OCI-LY7 (cell line): ENCODE measurements around the gene NDOR1. TPM values are rescaled to one million over a fixed set of nuclear protein-coding genes. Genes with fewer than 3 reads are reported as not detected.
A peak's percentile ranks its signal among the peaks of the same experiment; 100 is the strongest.

ENCODE experiments used
- BruUV-seq: library from RNA; stranded (reverse); fragments of 400-500 nt; replicated peaks from 2 replicates; lab custom pipeline; 2021; lab: Mats Ljungman, UMichigan
- CTCF ChIA-PET: fragments of 300-600 bp; sonication (Branson Sonifier 250); formaldehyde crosslinking; loops from one replicate; lab custom pipeline; 2022; ENCODE audit warnings: antibody characterized with exemption; ENCODE audit not compliant: unreplicated experiment; lab: Charles Lee
- POLR2A ChIA-PET: fragments of 300-600 bp; sonication (Branson Sonifier 250); formaldehyde crosslinking; loops from one replicate; lab custom pipeline; 2022; ENCODE audit warnings: antibody characterized with exemption; lab: Charles Lee
- DNase-seq: peaks from one replicate; pipeline ENCODE4 v3.0.0-alpha.2; 2015; ENCODE audit warnings: low spot score
- H2AFZ ChIP-seq: fragments of 200-600 bp; sonication (generic), shearing (Covaris generic); 2 replicates; pipeline ENCODE4 v1.6.1; 2014; ENCODE audit warnings: mild to moderate bottlenecking, antibody characterized with exemption, low read length, moderate library complexity
- H3K27ac ChIP-seq: fragments of 200-600 bp; sonication (generic); 2 replicates; pipeline ENCODE4 v1.5.1; 2014; ENCODE audit warnings: mixed run types, low read depth, mild to moderate bottlenecking, moderate library complexity, low read length, inconsistent platforms; ENCODE audit not compliant: poor library complexity, severe bottlenecking
- H3K36me3 ChIP-seq: fragments of 200-600 bp; sonication (generic); 2 replicates; pipeline ENCODE4 v1.6.1; 2014; ENCODE audit warnings: mild to moderate bottlenecking, antibody characterized with exemption, low read length, moderate library complexity, mixed read lengths; ENCODE audit not compliant: insufficient read depth
- H3K4me1 ChIP-seq: fragments of 200-600 bp; sonication (generic); 2 replicates; pipeline ENCODE4 v1.5.1; 2014; ENCODE audit warnings: mild to moderate bottlenecking, low read length; ENCODE audit not compliant: insufficient read depth, poor library complexity, severe bottlenecking
- H3K4me2 ChIP-seq: fragments of 200-600 bp; sonication (generic); 2 replicates; pipeline ENCODE4 v1.6.1; 2014; ENCODE audit warnings: mild to moderate bottlenecking, low read length
- H3K4me3 ChIP-seq: fragments of 200-600 bp; sonication (generic); 2 replicates; pipeline ENCODE4 v1.5.1; 2014; ENCODE audit warnings: mild to moderate bottlenecking, low read depth, low read length; ENCODE audit not compliant: poor library complexity, severe bottlenecking
- H3K79me2 ChIP-seq: fragments of 200-600 bp; sonication (generic); 2 replicates; pipeline ENCODE4 v1.6.1; 2016; ENCODE audit warnings: low read depth, mild to moderate bottlenecking, low read length, moderate library complexity, mixed read lengths; ENCODE audit not compliant: insufficient read depth
- H3K9me2 ChIP-seq: fragments of 200-600 bp; sonication (generic); 2 replicates; pipeline ENCODE4 v1.6.1; 2016; ENCODE audit warnings: mild to moderate bottlenecking, low read length, mixed read lengths; ENCODE audit not compliant: insufficient read depth
- H3K9me3 ChIP-seq: fragments of 200-600 bp; sonication (generic); 2 replicates; pipeline ENCODE4 v1.6.1; 2014; ENCODE audit warnings: mild to moderate bottlenecking, mixed run types, low read length, mixed read lengths
- H4K20me1 ChIP-seq: fragments of 200-600 bp; sonication (generic); 2 replicates; pipeline ENCODE4 v1.6.1; 2014; ENCODE audit warnings: mild to moderate bottlenecking, antibody characterized with exemption, low read length, moderate library complexity, mixed read lengths; ENCODE audit not compliant: insufficient read depth
- EZH2phosphoT487 ChIP-seq: fragments of 200-600 bp; sonication (generic); IDR thresholded peaks from 2 replicates; pipeline ENCODE4 v1.6.1; 2018; ENCODE audit warnings: low read depth, borderline replicate concordance, mild to moderate bottlenecking, mixed run types, antibody characterized with exemption, low read length, moderate library complexity, mixed read lengths
- intact Hi-C: fragments of 100-400 bp; cut with micrococcal nuclease; formaldehyde crosslinking; loops from one replicate; pipeline ENCODE4 v1.10.0; 2022; ENCODE audit not compliant: unreplicated experiment
- total RNA-seq, 2 experiments: library from RNA; depleted of rRNA in 1 of 2; stranded (reverse); fragments of >200 nt in 1 of 2; shearing (Covaris generic) in 1 of 2; gene quantifications; 2 replicates each; pipeline ENCODE4 v1.2.3, GENCODE V29; 2014 to 2022
- TF ChIP-seq, protein P1 (sequence below): fragments of 200-600 bp; sonication (generic); conservative IDR thresholded peaks from 2 replicates; pipeline ENCODE4 v1.5.1; 2014; ENCODE audit warnings: mild to moderate bottlenecking, antibody characterized with exemption, low read length, moderate library complexity, mixed read lengths

NDOR1 gene
- total RNA-seq, 2 experiments from 2014 or later: 30.4 to 61.9 TPM

- peaks cover 6% of the 10 kb centered on the region; the same call in 1 of the 2 replicates for H4K20me1 ChIP-seq
- no peaks in the 10 kb centered on the region for H3K9me3 ChIP-seq
- no TSS peak for BruUV-seq
- no peak for TF ChIP-seq EZH2phosphoT487
- TF ChIP-seq, protein P1, sequence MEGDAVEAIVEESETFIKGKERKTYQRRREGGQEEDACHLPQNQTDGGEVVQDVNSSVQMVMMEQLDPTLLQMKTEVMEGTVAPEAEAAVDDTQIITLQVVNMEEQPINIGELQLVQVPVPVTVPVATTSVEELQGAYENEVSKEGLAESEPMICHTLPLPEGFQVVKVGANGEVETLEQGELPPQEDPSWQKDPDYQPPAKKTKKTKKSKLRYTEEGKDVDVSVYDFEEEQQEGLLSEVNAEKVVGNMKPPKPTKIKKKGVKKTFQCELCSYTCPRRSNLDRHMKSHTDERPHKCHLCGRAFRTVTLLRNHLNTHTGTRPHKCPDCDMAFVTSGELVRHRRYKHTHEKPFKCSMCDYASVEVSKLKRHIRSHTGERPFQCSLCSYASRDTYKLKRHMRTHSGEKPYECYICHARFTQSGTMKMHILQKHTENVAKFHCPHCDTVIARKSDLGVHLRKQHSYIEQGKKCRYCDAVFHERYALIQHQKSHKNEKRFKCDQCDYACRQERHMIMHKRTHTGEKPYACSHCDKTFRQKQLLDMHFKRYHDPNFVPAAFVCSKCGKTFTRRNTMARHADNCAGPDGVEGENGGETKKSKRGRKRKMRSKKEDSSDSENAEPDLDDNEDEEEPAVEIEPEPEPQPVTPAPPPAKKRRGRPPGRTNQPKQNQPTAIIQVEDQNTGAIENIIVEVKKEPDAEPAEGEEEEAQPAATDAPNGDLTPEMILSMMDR: no peak
- no peak overlapping the region for H3K4me3 ChIP-seq
- H2AFZ ChIP-seq: no peak overlapping the region
- no peaks in the 10 kb centered on the region for H3K9me2 ChIP-seq
- intact Hi-C loops: loop anchor here (5.0 kb wide), 1 partner anchor 68 kb away; no protein-coding TSS in a partner anchor
- ChIA-PET POLR2A (no interaction called here), CTCF (no interaction called here)
- DNase-seq: no peak
- H3K4me1 ChIP-seq: peaks cover 20% of the 10 kb centered on the region
- no peak overlapping the region for H3K27ac ChIP-seq
- H3K79me2 ChIP-seq: peaks cover 29% of the 10 kb centered on the region
- peaks cover 59% of the 10 kb centered on the region for H3K36me3 ChIP-seq
- no peak overlapping the region for H3K4me2 ChIP-seq
Observed at GRCh38 chr9:137184881-137185660, 20.4 kb upstream of the NDOR1 start.

GRCh38 chr9:137185921-137186320 lies 19.6 kb upstream of the NDOR1 start:
- H2AFZ ChIP-seq: no peak overlapping the region
- H3K9me2 ChIP-seq: no peaks in the 10 kb centered on the region
- ChIA-PET CTCF (no interaction called here), POLR2A (no interaction called here)
- H3K27ac ChIP-seq: no peak overlapping the region
- no TSS peak for BruUV-seq
- no peak for DNase-seq
- intact Hi-C loops: loop anchor here (5.0 kb wide), 1 partner anchor 69 kb away; no protein-coding TSS in a partner anchor
- H3K4me1 ChIP-seq: peaks cover 27% of the 10 kb centered on the region
- H3K36me3 ChIP-seq: peaks cover 59% of the 10 kb centered on the region
- peaks cover 32% of the 10 kb centered on the region for H3K79me2 ChIP-seq
- no peaks in the 10 kb centered on the region for H3K9me3 ChIP-seq
- no peak overlapping the region for H3K4me2 ChIP-seq
- peaks cover 6% of the 10 kb centered on the region; the same call in 1 of the 2 replicates for H4K20me1 ChIP-seq
- TF ChIP-seq EZH2phosphoT487: no peak
- TF ChIP-seq, protein P1: no peak
- no peak overlapping the region for H3K4me3 ChIP-seq

GRCh38 chr9:137186385-137186784 lies 19.1 kb upstream of the NDOR1 start:
- peaks cover 27% of the 10 kb centered on the region for H3K4me1 ChIP-seq
- no peak for DNase-seq
- CTCF ChIA-PET: no interaction called here
- TF ChIP-seq, protein P1: no peak
- TF ChIP-seq EZH2phosphoT487: no peak
- no peaks in the 10 kb centered on the region for H3K9me2 ChIP-seq
- BruUV-seq: no TSS peak
- intact Hi-C loops: loop anchor here (5.0 kb wide), 1 partner anchor 69 kb away; no protein-coding TSS in a partner anchor
- peak overlapping the region; percentile 94 for H3K4me3 ChIP-seq
- peaks cover 59% of the 10 kb centered on the region for H3K36me3 ChIP-seq
- H3K27ac ChIP-seq: no peak overlapping the region
- H3K79me2 ChIP-seq: peaks cover 32% of the 10 kb centered on the region
- POLR2A ChIA-PET: no interaction called here
- H3K9me3 ChIP-seq: no peaks in the 10 kb centered on the region
- no peak overlapping the region for H2AFZ ChIP-seq
- H4K20me1 ChIP-seq: peaks cover 6% of the 10 kb centered on the region; the same call in 1 of the 2 replicates
- H3K4me2 ChIP-seq: peak overlapping the region; percentile 80
